IMR-90 (cell line): ENCODE results near the gene ABCC8. TPM values are rescaled to one million over a fixed set of nuclear protein-coding genes. Genes with fewer than 3 reads are reported as not detected.

ENCODE experiments used
- ATAC-seq: fragments of 200-7000 bp; cut with Tn5 transposase; 2 replicates; pipeline ENCODE4 v1.9.1; 2020; ENCODE audit warnings: low read depth, mild to moderate bottlenecking, moderate library complexity
- BruUV-seq: library from RNA; stranded (reverse); fragments of 400-500 nt; replicated peaks from 2 replicates; lab custom pipeline; 2021; lab: Mats Ljungman, UMichigan
- CTCF ChIA-PET: fragments of 300-600 bp; formaldehyde crosslinking; extraction: SDS; loops from one replicate; lab custom pipeline; 2021; ENCODE audit warnings: antibody characterized with exemption; lab: Yijun Ruan, JAX
- POLR2A ChIA-PET: fragments of 300-600 bp; sonication (Branson Sonifier 250); formaldehyde crosslinking; loops from one replicate; lab custom pipeline; 2022; ENCODE audit warnings: antibody characterized with exemption; ENCODE audit not compliant: unreplicated experiment; lab: Charles Lee
- DNase-seq: peaks from one replicate; pipeline ENCODE4 v3.0.0; 2013
- H2AFZ ChIP-seq: replicated peaks from 2 replicates; pipeline ENCODE3; 2013; ENCODE audit warnings: low read length, mild to moderate bottlenecking; ENCODE audit not compliant: poor library complexity
- H2AK5ac ChIP-seq: 2 replicates; pipeline ENCODE4 v1.6.1; 2013; ENCODE audit warnings: low read depth, low read length, inconsistent platforms
- H2AK9ac ChIP-seq: replicated peaks from 2 replicates; pipeline ENCODE3; 2013; ENCODE audit warnings: mild to moderate bottlenecking, low read depth, low read length, moderate library complexity; ENCODE audit not compliant: poor library complexity
- H2BK120ac ChIP-seq: 2 replicates; pipeline ENCODE4 v1.6.1; 2013; ENCODE audit warnings: low read depth, low read length, inconsistent platforms
- H2BK15ac ChIP-seq: 3 replicates; pipeline ENCODE4 v1.6.1; 2013; ENCODE audit warnings: low read depth, low read length, inconsistent platforms
- H2BK20ac ChIP-seq: 2 replicates; pipeline ENCODE4 v1.6.1; 2013; ENCODE audit warnings: low read depth, mild to moderate bottlenecking, inconsistent platforms, low read length, moderate library complexity
- H2BK5ac ChIP-seq: 2 replicates; pipeline ENCODE4 v1.6.1; 2013; ENCODE audit warnings: mild to moderate bottlenecking, low read depth, low read length, inconsistent platforms; ENCODE audit not compliant: poor library complexity, severe bottlenecking
- H3K14ac ChIP-seq: replicated peaks from 2 replicates; pipeline ENCODE4 v1.6.1; 2013; ENCODE audit warnings: low read depth, low read length, inconsistent platforms
- H3K18ac ChIP-seq: 2 replicates; pipeline ENCODE4 v1.6.1; 2013; ENCODE audit warnings: low read depth, low read length, control low read depth
- H3K23ac ChIP-seq: 2 replicates; pipeline ENCODE4 v1.6.1; 2013; ENCODE audit warnings: low read depth, low read length, inconsistent platforms
- H3K27ac ChIP-seq: 2 replicates; pipeline ENCODE4 v1.5.1; 2013; ENCODE audit warnings: mild to moderate bottlenecking, control low read depth, low read length; ENCODE audit not compliant: insufficient read depth
- H3K27me3 ChIP-seq: 2 replicates; pipeline ENCODE4 v1.6.1; 2013; ENCODE audit warnings: low read length; ENCODE audit not compliant: control insufficient read depth, insufficient read depth
- H3K36me3 ChIP-seq: 2 replicates; pipeline ENCODE4 v1.6.1; 2013; ENCODE audit warnings: low read length, mixed read lengths; ENCODE audit not compliant: control insufficient read depth, insufficient read depth
- H3K4ac ChIP-seq: 2 replicates; pipeline ENCODE4 v1.6.1; 2013; ENCODE audit warnings: low read depth, low read length, inconsistent platforms
- H3K4me1 ChIP-seq: 2 replicates; pipeline ENCODE4 v1.6.1; 2013; ENCODE audit warnings: low read length, mixed read lengths; ENCODE audit not compliant: control insufficient read depth, insufficient read depth
- H3K4me2 ChIP-seq: 2 replicates; pipeline ENCODE4 v1.6.1; 2013; ENCODE audit warnings: low read depth, mild to moderate bottlenecking, control low read depth, low read length, moderate library complexity
- H3K4me3 ChIP-seq: 2 replicates; pipeline ENCODE4 v1.5.1; 2013; ENCODE audit warnings: low read depth, mild to moderate bottlenecking, control low read depth, low read length, moderate library complexity; ENCODE audit not compliant: insufficient read depth
- H3K56ac ChIP-seq: 2 replicates; pipeline ENCODE4 v1.6.1; 2013; ENCODE audit warnings: low read length, inconsistent platforms; ENCODE audit not compliant: insufficient read depth; ENCODE audit errors: extremely low read depth
- H3K79me1 ChIP-seq, 2 experiments: 2 replicates each; pipeline ENCODE4 v1.6.1; 2013; ENCODE audit warnings: low read length in 2 of 2, inconsistent platforms in 1 of 2, low read depth in 1 of 2
- H3K9ac ChIP-seq: 2 replicates; pipeline ENCODE4 v1.6.1; 2013; ENCODE audit warnings: low read depth, low read length, control low read depth
- H3K9me1 ChIP-seq: 2 replicates; pipeline ENCODE4 v1.6.1; 2013; ENCODE audit warnings: low read length, inconsistent platforms; ENCODE audit not compliant: insufficient read depth
- H3K9me3 ChIP-seq: 2 replicates; pipeline ENCODE4 v1.6.1; 2013; ENCODE audit warnings: low read length; ENCODE audit not compliant: control insufficient read depth, insufficient read depth
- H4K20me1 ChIP-seq: 2 replicates; pipeline ENCODE4 v1.6.1; 2013; ENCODE audit warnings: low read length, inconsistent platforms; ENCODE audit not compliant: insufficient read depth
- H4K5ac ChIP-seq: 2 replicates; pipeline ENCODE4 v1.6.1; 2013; ENCODE audit warnings: mild to moderate bottlenecking, low read depth, low read length, control low read depth
- H4K8ac ChIP-seq, 2 experiments: 2 replicates each; pipeline ENCODE4 v1.6.1; 2013; ENCODE audit warnings: low read depth in 2 of 2, low read length in 2 of 2, control low read depth in 1 of 2, inconsistent platforms in 1 of 2
- H4K91ac ChIP-seq: 2 replicates; pipeline ENCODE4 v1.6.1; 2013; ENCODE audit warnings: low read depth, low read length, inconsistent platforms; ENCODE audit not compliant: insufficient read depth
- MXI1 ChIP-seq: IDR thresholded peaks from 2 replicates; pipeline ENCODE4 v1.6.1; 2012; ENCODE audit warnings: low read depth, mild to moderate bottlenecking, low read length, moderate library complexity, borderline replicate concordance
- WGBS, 2 experiments: methylation state at CpG; one replicate each; pipeline versions ENCODE4 v1.1.5 to v1.1.7; 2013; ENCODE audit warnings: missing lambda C conversion rate in 2 of 2; ENCODE audit not compliant: insufficient read length in 1 of 2; ENCODE audit errors: extremely low coverage in 2 of 2; 5-methylcytosine and 5-hydroxymethylcytosine counted together
- dilution Hi-C: fragments of 300-500 bp; cut with HindIII; formaldehyde crosslinking; loops from one replicate; pipeline ENCODE4 v1.14.3; 2018; ENCODE audit warnings: low sequenced_read_pairs; ENCODE audit not compliant: unreplicated experiment
- in situ Hi-C: fragments of 300-500 bp; cut with MboI; formaldehyde crosslinking; loops from 3 replicates; pipeline ENCODE4 v1.14.3; 2019; ENCODE audit warnings: low sequenced_read_pairs, inconsistent platforms, mixed read lengths
- intact Hi-C: fragments of 100-400 bp; cut with micrococcal nuclease; formaldehyde crosslinking; loops from 2 replicates; pipeline ENCODE4 v1.10.0; 2022
- polyA plus RNA-seq, 3 experiments: library from polyadenylated mRNA; depleted of rRNA; stranded (reverse); fragments of >200 nt; gene quantifications; 2 replicates each; pipeline ENCODE4 v1.2.3, GENCODE V29; 2012; ENCODE audit warnings: low replicate concordance in 1 of 3
- total RNA-seq: library from RNA; depleted of rRNA; stranded (reverse); fragments of >200 nt; gene quantifications from 2 replicates; pipeline ENCODE4 v1.2.3, GENCODE V29; 2012

The ABCC8 gene
- total and polyA plus RNA-seq, 2 of the 4 experiments (the other 2 are of a cell fraction), result not detected

DNA sequence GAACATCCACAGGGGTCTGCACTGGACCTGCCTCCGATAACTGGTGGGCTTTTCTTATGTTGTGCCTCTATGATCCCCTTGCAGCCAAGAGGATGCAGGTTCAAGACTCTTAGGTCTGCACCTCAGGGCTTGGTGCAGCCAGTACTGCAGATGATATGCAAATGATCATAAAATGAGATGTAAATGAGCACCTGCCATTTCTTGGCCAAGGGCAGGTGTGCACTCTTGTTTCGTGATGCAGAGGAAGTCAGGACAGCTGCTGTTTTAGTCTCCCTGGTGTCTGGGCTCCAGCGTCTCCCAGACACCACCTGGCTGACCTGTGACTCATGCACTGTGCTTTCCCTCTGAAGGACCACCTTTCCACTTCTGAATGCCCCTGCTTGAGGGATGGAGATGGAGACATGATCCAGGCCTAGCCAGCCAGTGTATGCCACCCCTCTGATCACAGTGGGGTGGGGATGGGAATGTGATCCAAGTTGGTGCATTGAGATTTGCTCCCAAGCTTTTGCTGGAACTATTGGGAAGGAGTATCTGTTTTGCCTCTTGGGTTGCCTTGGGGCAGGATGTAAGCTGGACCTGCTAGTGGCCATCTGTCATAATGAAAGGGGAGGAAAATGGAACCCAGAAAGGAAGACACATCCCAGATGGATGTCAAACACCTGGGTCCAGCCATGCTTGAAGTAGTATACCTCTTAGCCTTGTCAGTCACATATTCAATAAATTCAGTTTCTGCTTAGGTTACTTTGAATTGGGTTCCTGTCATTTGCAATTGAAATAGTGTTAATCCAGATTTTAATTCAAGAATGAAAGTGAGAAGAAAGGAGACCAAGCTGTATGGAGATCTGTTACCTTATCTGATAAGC is 84.9 kb downstream of the ABCC8 start:
- H3K36me3 ChIP-seq, result no peaks in the 10 kb centered on the region
- H4K20me1 ChIP-seq, result no peaks in the 10 kb centered on the region
- H3K4me3 ChIP-seq, result no peak overlapping the region
- dilution Hi-C loops, result no loop called here
- no peak overlapping the region for H3K18ac ChIP-seq
- no peaks in the 10 kb centered on the region for H3K9me1 ChIP-seq
- no peak overlapping the region for H3K4ac ChIP-seq
- H3K4me1 ChIP-seq, result no peaks in the 10 kb centered on the region
- no peak overlapping the region for H3K27ac ChIP-seq
- H3K56ac ChIP-seq, result no peak overlapping the region
- H2AFZ ChIP-seq, result no peak overlapping the region
- ATAC-seq (no peak), DNase-seq (no peak)
- no peak overlapping the region for H3K23ac ChIP-seq
- no peak overlapping the region for H3K4me2 ChIP-seq
- in situ Hi-C loops, result no loop called here
- H2BK20ac ChIP-seq, result no peak overlapping the region
- H3K27me3 ChIP-seq, result peaks cover 24% of the 10 kb centered on the region; the same call in 1 of the 2 replicates
- H4K5ac ChIP-seq, result no peak overlapping the region
- no peak overlapping the region for H3K9ac ChIP-seq
- H2AK5ac ChIP-seq, result no peak overlapping the region
- no TSS peak for BruUV-seq
- TF ChIP-seq MXI1, result no peak
- H3K9me3 ChIP-seq, result no peaks in the 10 kb centered on the region
- H2BK120ac ChIP-seq, result no peak overlapping the region
- H4K91ac ChIP-seq, result no peak overlapping the region
- H2BK15ac ChIP-seq, result no peak overlapping the region
- no peak overlapping the region for H2AK9ac ChIP-seq
- ChIA-PET CTCF (no interaction called here), POLR2A (no interaction called here)
- H2BK5ac ChIP-seq, result no peak overlapping the region
- no peak overlapping the region for H3K14ac ChIP-seq
- no CpG with 5 or more reads among the region's 3 CpGs for WGBS, 2 experiments
- H4K8ac ChIP-seq, result no peak overlapping the region
- H3K79me1 ChIP-seq, result no peaks in the 10 kb centered on the region
- intact Hi-C loops, result no loop called here
